Thoracic aorta (tissue), 2 donors: ENCODE measurements around the gene TWSG1. TPM values are rescaled to one million over a fixed set of nuclear protein-coding genes. Genes with fewer than 3 reads are reported as not detected.
"Not testable (repeated sequence)": the region's sequence is repeated elsewhere in the genome, so short reads cannot be mapped to it uniquely, and the experiment has no call there.

Source experiments
- ATAC-seq: fragments of 150-250 bp; one replicate; pipeline ENCODE4 v1.8.0; 2017; ENCODE audit warnings: low read depth; ENCODE audit not compliant: insufficient number of reproducible peaks, low FRiP score
- DNase-seq: peaks from one replicate; pipeline ENCODE4 v3.0.0-alpha.2; 2020; ENCODE audit warnings: low spot score
- H3K27ac ChIP-seq, 2 donors: fragments of 200-600 bp; sonication (generic); 1 replicate in 1 of 2; 2 replicates in 1 of 2; pipeline ENCODE4 v1.5.1; 2016; ENCODE audit warnings: mild to moderate bottlenecking in 2 of 2, moderate library complexity in 2 of 2
- H3K27me3 ChIP-seq: fragments of 200-600 bp; sonication (generic); replicated peaks from 2 replicates; pipeline ENCODE4 v1.6.0; 2016; ENCODE audit warnings: mild to moderate bottlenecking; ENCODE audit not compliant: insufficient read depth
- H3K36me3 ChIP-seq: fragments of 200-600 bp; sonication (generic); one replicate; pipeline ENCODE4 v1.5.1; 2016
- H3K4me1 ChIP-seq, 2 donors: fragments of 200-600 bp; sonication (generic); 1 replicate in 1 of 2; 2 replicates in 1 of 2; pipeline versions ENCODE4 v1.5.1 to v1.6.0; 2016; ENCODE audit warnings: low read depth in 2 of 2, mild to moderate bottlenecking in 1 of 2; ENCODE audit not compliant: control insufficient read depth in 1 of 2
- H3K4me3 ChIP-seq: fragments of 200-600 bp; sonication (generic); 2 replicates; pipeline ENCODE4 v1.5.1; 2016; ENCODE audit warnings: mild to moderate bottlenecking
- H3K9me3 ChIP-seq: fragments of 200-600 bp; sonication (generic); 2 replicates; pipeline ENCODE4 v1.5.1; 2016
- CTCF ChIP-seq: fragments of 200-600 bp; sonication (generic); IDR thresholded peaks from one replicate; pipeline ENCODE4 v1.5.1; 2019; ENCODE audit warnings: antibody characterized with exemption
- total RNA-seq, 2 donors: library from RNA; depleted of rRNA; stranded (reverse); fragments of >200 nt; gene quantifications; one replicate each; pipeline versions ENCODE4 v1.1.0 to v1.2.3, GENCODE V29; 2016

TWSG1 gene
- total RNA-seq, 2 donors from 2014 or later: 107 to 130 TPM

DNA sequence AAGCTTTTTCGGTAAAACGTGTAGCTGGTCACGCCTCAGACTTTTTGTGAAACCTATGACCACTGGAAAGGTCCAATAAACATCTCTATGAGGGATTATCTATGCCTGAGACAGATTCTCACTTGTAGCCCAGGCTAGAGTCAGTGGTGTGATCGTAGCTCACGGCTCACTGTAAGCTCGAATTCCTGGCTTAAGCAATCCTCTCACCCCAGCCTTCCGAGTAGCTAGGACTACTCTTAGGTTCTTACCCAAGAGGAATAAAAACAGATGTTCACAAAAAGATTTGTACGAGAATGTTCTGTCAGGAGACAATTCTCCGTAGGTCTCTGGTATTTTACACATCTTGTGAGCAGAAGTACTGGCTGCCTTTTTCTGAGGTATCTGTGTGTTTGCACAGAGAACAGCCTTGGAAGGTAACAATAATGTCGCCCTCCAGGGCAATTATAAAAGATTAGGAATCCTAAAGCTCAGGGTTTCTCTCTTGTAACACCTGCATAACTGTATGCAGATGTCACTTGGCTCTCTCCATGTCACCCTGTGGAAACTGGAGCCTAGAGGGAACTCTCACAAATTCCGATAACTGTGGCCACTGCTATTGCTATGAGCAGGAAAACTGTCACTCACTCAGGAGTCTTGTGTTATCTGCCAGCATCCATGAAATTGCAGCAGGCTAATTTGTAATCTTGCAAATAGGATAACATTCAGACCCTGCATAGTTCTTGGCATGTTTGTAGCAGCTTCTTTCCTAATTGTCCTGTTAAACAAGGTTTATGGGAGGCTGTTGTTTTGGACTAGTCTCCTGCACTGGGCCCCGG is 115.2 kb downstream of the TWSG1 start:
- DNase-seq (no peak), ATAC-seq (no peak)
- no peak overlapping the region for H3K4me3 ChIP-seq
- H3K9me3 ChIP-seq: no peaks in the 10 kb centered on the region
- H3K27me3 ChIP-seq: no peaks in the 10 kb centered on the region
- no peaks in the 10 kb centered on the region for H3K36me3 ChIP-seq
- no peak overlapping the region for H3K27ac ChIP-seq
- H3K4me1 ChIP-seq: no peaks in the 10 kb centered on the region
- TF ChIP-seq CTCF: no peak

- ATAC-seq, H3K4me3 ChIP-seq, H3K4me1 ChIP-seq, DNase-seq, H3K27me3 ChIP-seq, H3K27ac ChIP-seq, H3K9me3 ChIP-seq, H3K36me3 ChIP-seq: not testable (repeated sequence)
Observed at GRCh38 chr18:9450920-9451319, 116.3 kb downstream of the TWSG1 start.

Other genes starting within 250 kb of the TWSG1 start
- 10 to 100 TPM; 44.0 to 94.9 TPM for gene NDUFV2, start 232.1 kb upstream of the TWSG1 start, total RNA-seq
- gene ANKRD12, start 198.0 kb upstream of the TWSG1 start, total RNA-seq: 10 to 100 TPM; 35.6 to 70.3 TPM
- 10 to 100 TPM; 47.1 to 54.2 TPM for gene RALBP1, start 140.7 kb downstream of the TWSG1 start, total RNA-seq